Epithelial cell of prostate (primary cell): ENCODE measurements around the gene MMP23B.

ENCODE experiments used
- DNase-seq: peaks from one replicate; pipeline ENCODE4 v3.0.0-alpha.2; 2011; ENCODE audit warnings: low read depth, low spot score
- H3K27ac ChIP-seq: fragments of 450-650 bp; 2 replicates; pipeline ENCODE4 v1.5.1; 2017; ENCODE audit warnings: mild to moderate bottlenecking

The MMP23B gene

GRCh38 chr1:1602304-1602967, 29.5 kb upstream of the MMP23B start:
- no peak overlapping the region for H3K27ac ChIP-seq
- DNase-seq, result no peak

- H3K27ac ChIP-seq, result no peak overlapping the region
Measured at GRCh38 chr1:1602968-1603506, 28.9 kb upstream of the MMP23B start.

GRCh38 chr1:1603671-1604373, 28.2 kb upstream of the MMP23B start:
- no peak for DNase-seq
- H3K27ac ChIP-seq, result no peak overlapping the region

More at GRCh38 chr1:1602968-1603506, 28.9 kb upstream of the MMP23B start:
- no peak for DNase-seq

GRCh38 chr1:1604374-1605033, 27.5 kb upstream of the MMP23B start:
- H3K27ac ChIP-seq, result no peak overlapping the region

GRCh38 chr1:1605034-1605591, 26.9 kb upstream of the MMP23B start:
- no peak overlapping the region for H3K27ac ChIP-seq
- no peak for DNase-seq

More at GRCh38 chr1:1604374-1605033, 27.5 kb upstream of the MMP23B start:
- DNase-seq, result no peak

- H3K27ac ChIP-seq, result no peak overlapping the region
Measured at GRCh38 chr1:1605724-1606123, 26.2 kb upstream of the MMP23B start.

GRCh38 chr1:1606232-1606631, 25.7 kb upstream of the MMP23B start:
- H3K27ac ChIP-seq, result no peak overlapping the region
- no peak for DNase-seq

More at GRCh38 chr1:1605724-1606123, 26.2 kb upstream of the MMP23B start:
- DNase-seq, result no peak

- no peak overlapping the region for H3K27ac ChIP-seq
- DNase-seq, result no peak
Measured at GRCh38 chr1:1609822-1610485, 22.0 kb upstream of the MMP23B start.

- no peak for DNase-seq
- H3K27ac ChIP-seq, result no peak overlapping the region
Measured at GRCh38 chr1:1610796-1611195, 21.2 kb upstream of the MMP23B start.

GRCh38 chr1:1612104-1612400, 19.9 kb upstream of the MMP23B start:
- no peak overlapping the region for H3K27ac ChIP-seq
- no peak for DNase-seq

- peak overlapping the region; percentile 98 for H3K27ac ChIP-seq
Measured at GRCh38 chr1:1613509-1614082, 18.4 kb upstream of the MMP23B start.

GRCh38 chr1:1614204-1614953, 17.6 kb upstream of the MMP23B start:
- H3K27ac ChIP-seq, result peak overlapping the region; percentile 98
- peak; percentile 33 for DNase-seq

More at GRCh38 chr1:1613509-1614082, 18.4 kb upstream of the MMP23B start:
- DNase-seq, result no peak

- H3K27ac ChIP-seq, result peak overlapping the region; percentile 98
- no peak for DNase-seq
Measured at GRCh38 chr1:1614954-1615255, 17.1 kb upstream of the MMP23B start.

- peak; percentile 73 for DNase-seq
Measured at GRCh38 chr1:1615256-1616044, 16.5 kb upstream of the MMP23B start, which contains the start of gene MIB2. TSS of gene MIB2 (plus strand) at chr1:1615500. CDS start at chr1:1623453, 7,953 bp downstream.

GRCh38 chr1:1616045-1616790, 15.8 kb upstream of the MMP23B start:
- peak overlapping the region; percentile 98 for H3K27ac ChIP-seq
- no peak for DNase-seq

More at GRCh38 chr1:1615256-1616044, 16.5 kb upstream of the MMP23B start, which contains the start of gene MIB2:
- peak within 1 kb of the TSS; percentile 98 for H3K27ac ChIP-seq

- DNase-seq, result no peak
- H3K27ac ChIP-seq, result no peak overlapping the region
Measured at GRCh38 chr1:1616838-1617237, 15.1 kb upstream of the MMP23B start.

GRCh38 chr1:1617516-1617915, 14.5 kb upstream of the MMP23B start:
- no peak overlapping the region for H3K27ac ChIP-seq
- no peak for DNase-seq

- no peak for DNase-seq
- H3K27ac ChIP-seq, result no peak overlapping the region
Measured at GRCh38 chr1:1617925-1618324, 14.0 kb upstream of the MMP23B start.
